Stimulated activated CD4-positive, alpha-beta T cell treated with anti-CD3 and anti-CD28 coated beads, Interleukin-4, amount 100 ng/mL, for 24 hours (primary cell): ENCODE measurements around the gene LRRN2.
"Not testable (repeated sequence)": the region's sequence is repeated elsewhere in the genome, so short reads cannot be mapped to it uniquely, and the experiment has no call there.

Experiments used
- DNase-seq: peaks from one replicate; pipeline ENCODE4 v3.0.0-alpha.2; 2020

The LRRN2 gene

DNA sequence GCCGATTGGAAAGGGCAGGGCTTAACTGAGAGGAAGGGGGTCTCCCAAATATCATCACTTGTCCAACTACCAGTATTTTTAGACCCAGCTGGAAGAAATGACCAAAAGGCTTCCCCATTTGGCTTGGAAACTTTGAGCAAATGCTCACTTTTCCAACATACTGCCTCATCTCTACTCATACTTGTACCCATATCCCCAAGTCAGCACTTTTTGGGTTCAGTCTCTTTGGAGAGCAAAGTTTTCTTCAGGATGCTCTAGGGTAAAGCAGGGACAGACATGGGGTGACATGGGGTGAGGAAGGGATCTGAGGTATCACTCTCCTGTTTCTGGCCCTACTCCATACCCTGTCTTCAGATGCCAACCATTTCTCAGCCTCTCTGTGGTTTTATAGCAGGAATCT, 27.2 kb downstream of the LRRN2 start:
- DNase-seq: no peak

DNA sequence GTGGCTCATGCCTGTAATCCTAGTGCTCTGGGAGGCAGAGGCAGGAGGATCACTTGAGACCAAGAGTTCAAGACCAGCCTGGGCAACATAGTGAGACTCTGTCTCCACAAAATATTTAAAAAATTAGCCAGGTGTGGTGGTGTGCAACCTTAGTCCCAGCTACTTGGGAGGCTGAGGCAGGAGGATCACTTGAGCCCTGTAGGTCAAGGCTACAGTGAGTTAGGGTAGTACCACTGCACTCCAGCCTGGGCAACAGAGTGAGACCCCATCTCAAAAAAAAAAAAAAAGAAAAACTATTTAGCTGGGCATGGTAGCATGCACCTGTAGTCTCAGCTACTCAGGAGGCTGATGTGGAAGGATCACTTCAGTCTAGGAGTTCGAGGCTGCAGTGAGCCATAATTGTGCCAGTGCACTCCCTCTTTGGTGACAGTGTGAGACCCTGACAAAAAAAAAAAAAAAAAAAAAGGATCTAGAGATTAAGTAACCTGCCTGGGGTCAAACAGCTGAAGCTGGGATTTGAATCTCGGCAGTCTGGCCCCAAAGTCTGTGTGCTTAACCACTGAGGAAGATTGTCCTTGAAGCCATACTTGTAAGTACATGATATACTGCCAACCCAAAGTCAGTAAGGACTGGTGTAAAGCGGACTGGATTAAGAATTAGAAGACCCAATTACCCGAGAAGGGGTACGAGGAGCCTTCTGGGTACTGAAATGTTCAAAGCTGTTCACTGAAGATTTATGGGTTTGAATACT, 31.8 kb downstream of the LRRN2 start:
- no peak for DNase-seq

DNA sequence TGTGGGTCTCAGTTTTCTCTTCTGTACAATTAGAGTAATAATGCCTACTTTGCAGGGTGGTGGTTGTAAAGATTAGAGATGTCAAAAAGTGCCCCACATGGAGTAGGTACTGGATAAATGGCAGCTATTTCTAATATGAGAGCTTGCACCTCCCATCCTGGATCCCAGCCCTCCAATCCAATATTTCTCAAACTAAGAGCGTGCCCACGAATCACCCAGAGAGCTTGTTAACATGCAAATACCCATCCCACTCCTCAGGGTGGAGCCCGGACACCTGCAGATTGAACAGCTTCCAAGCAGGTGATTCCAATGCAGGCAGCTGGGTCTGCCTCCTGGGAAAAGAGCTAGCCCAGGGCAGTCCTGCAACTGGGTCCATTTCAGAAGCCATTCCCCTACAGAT, 33.0 kb downstream of the LRRN2 start:
- DNase-seq: no peak

DNA sequence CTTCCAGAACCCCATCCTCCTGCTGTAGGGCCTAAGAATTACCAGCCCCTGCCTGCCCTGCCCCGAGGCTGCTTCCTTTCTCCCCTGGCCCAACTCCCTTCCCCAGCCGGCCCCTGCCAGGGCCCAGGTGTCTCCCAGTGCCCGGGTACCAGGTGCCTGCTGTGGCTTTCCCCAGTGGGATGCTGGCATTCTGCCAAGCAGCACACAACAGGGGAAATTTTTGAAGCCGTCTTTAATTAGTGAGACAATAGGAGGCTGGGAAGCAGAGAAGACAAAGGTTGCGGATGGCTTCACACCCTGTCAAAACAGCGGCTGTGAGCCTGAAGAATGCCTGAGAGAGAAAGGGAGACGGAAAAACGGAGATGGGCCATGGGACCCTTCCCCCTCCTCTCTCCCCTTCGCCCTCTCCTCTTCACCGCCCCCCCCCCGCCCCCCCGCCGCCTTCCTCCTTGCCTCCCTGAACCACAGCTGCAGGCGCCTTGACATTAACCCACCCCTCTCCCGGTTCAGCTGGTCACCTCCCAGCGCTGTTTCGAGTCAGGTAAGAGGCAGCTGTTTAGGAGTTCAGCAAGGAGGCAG, 33.6 kb downstream of the LRRN2 start:
- DNase-seq: no peak

DNA sequence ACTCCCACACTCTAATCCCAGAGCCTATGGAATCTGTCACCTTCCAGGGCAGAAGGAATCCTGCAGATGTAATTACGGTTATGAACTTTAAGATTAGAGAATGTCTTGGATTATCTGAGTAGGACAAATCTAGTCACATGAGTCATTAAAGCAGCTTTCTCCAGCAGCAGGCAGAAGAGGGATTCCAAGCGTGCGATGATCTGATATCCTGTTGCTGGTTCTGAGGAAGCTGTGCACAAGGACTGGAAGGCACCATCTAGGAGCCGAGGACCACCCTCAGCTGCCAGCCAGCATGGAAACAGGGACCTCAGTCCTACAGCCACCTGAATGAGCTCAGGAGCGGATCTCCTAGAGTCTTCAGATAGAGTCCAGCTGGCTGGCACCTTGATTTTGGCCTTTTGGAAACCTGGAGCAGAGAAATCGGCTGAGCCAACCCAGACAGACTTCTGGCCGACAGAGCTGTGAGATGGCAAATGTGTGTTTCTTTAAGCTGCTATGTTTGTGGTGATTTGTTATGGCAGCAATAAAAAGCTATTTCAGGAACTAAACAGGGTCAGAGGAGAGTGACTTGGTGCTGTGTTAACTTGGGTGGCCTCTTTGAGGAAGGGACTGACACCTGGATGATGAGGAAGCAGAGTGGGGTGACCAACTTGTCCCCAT, 34.5 kb downstream of the LRRN2 start:
- no peak for DNase-seq

DNA sequence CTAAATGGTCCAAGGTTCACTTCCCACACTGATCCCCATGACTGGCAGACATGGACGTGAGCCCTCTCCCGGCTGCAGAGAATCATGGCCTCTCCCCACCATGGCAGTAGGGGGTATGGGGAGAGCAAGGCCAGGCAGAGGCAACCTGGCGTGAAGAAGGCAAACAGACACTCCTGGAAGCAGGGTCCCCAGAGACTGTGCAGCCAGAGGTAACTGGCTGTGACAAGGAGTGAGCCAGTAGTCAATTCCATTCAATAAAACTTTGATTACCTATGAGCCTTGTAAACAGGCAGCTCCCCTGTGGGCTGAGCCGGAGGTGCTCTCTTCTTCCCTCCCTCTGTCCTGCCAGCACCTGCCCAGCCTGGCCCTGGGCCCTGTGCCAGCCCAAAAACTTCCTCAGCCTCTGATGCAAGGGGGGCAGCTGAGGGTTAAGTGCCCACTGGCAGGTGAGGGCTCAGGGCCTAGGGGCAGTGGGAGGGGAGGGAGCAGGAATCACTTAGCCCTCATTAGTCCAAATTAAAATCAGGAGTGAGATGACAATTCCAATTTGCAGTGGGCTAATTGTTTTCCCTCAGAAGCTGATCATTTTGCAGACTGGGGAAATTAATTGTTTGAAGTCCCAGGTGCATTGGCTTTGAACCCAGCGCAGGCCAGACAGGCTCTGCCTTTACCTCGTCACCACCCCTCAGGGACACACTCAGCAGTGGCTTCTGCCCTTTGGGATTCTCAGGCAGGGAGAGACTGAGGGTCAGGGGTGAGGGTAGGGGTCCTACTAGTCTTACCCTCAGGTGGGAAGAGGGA, 35.6 kb downstream of the LRRN2 start:
- DNase-seq: no peak

DNA sequence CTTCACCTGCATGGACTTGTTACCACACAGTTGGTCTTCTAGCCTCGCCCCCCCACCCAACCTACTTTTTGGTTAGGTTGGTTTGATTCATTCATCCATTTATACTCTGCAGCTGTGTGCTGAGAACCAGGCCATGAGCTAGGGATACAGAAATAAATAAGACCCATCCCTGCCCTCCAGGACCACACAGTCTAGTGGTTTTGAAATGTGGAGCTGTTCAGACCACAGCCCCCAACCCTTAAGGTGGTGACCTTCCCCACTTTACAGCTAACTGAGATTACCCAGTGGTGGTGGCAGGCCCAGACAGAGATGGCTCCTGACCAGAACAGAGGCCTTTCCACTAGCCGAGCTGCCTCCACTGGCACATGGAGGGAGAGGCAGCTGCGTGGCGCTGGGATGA, 37.0 kb downstream of the LRRN2 start:
- DNase-seq: no peak

DNA sequence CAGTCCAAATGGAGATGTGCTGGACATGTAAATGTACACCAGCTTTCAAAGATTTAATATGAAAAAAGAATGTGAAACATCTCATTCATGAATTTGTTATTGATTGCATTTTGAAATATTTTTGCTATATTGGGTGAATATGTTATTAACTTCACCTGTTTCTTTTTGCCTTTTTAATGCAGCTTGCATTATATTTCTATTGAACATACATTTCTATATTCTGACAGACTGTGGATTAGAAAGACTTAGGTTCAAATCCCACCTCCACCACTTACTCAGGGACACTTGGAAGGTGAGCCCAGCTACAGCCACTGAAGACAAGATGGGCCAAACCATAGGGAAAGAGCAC, 37.8 kb downstream of the LRRN2 start:
- no peak for DNase-seq

DNA sequence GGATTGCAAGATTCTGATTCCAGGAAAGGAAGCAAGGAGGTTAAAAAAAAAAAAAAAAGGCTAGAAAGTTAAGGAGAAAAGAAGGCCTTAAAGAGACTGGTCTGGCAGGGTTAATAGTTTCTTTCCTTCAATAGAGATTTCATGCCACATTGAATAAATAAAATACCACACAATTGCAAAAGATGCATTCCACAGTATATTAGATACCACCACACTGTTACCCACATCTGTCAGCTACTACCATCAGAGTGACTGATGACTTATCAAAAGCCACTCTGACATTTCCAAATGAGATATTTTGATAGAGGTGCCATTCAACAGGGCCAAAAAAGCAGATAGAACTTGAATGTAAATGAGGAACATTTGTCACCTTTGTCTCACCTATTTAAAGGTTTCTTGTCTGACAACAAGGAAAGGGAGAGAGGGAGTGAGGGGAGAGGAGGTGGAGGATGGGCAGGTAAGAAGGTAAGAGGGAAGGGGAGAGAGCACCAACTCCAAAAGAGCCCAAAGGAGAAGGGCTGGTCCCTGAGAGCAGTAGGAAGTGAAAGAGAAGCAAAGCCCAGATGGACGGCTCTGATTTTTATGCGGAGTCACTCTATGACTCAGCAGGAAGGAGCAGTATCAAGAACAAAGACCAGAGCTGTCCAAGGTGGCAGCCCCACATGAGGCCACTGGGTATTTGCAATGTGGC, 38.3 kb downstream of the LRRN2 start:
- DNase-seq: no peak

DNA sequence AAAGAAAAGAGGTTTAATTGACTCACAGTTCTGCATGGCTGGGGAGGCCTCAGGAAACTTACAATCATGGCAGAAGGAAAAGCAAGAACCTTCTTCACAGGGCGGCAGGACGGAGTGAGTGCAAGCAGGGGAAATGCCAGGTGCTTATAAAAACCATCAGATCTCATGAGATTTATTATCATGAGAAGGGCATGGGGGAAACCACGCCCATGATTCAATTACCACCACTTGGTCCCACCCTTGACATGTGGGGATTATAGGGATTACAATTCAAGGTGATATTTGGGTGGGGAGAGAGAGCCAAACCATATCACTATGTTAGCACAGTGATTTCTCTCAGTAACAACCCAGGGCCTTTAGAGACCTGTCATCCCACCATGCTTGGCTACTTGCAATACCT, 39.9 kb downstream of the LRRN2 start:
- no peak for DNase-seq

DNA sequence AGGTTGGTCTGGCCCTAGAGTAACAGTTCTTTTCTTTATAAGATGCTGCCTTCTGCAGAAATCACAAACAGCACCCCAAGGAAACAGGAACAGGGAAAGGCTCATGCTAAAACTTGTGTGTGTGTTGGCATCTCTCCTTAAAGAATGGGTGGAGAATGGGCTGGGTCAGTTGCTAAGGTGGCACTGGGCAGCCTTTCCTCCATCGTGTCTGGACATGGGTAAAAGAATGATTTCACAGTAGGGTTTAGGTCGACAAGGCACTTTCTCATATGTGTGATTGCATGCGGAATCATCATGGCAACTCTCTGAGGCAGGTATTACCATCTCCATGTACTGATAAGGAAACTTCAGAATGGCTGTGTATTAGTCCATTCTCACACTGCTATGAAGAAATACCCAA, 40.3 kb downstream of the LRRN2 start:
- no peak for DNase-seq

DNA sequence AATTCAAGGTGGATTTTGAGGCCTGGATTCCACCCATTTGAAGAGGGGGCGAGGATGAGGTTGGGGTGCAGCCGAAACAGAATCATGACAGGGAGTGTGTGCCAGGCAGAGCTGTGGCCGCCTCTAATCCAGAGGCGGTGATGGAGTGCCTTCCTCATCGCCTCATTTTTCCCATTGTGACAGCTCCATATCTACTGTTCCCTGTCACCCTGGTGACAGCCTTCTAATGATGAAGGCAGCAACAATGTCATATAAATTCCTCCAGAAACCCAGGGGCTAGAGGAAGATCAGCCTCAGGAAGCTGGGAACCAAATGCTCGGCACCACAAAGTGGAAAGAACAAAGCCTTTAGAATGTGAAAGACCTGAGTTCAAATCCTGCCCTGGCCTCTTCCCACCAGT, 42.0 kb downstream of the LRRN2 start:
- DNase-seq: no peak

DNA sequence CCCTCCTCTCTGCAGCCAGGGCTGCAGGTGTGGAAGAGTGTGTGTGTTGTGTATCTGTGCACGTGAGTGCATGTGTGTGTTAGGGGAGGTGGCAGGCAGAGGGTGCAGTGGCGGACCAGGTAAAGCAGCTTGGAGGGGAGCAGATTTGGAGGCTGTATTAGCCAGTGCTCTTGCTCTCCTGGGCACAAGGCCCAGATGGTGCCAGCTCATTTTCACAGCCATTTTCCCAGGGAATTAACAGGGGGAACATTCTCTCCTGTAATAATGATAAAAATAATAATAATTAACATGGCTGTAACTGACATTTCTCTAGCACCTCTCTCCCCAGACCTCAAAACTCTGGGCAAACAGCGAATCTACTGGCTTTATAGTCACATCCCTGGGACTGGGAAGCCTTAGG, 43.6 kb downstream of the LRRN2 start:
- DNase-seq: no peak

DNA sequence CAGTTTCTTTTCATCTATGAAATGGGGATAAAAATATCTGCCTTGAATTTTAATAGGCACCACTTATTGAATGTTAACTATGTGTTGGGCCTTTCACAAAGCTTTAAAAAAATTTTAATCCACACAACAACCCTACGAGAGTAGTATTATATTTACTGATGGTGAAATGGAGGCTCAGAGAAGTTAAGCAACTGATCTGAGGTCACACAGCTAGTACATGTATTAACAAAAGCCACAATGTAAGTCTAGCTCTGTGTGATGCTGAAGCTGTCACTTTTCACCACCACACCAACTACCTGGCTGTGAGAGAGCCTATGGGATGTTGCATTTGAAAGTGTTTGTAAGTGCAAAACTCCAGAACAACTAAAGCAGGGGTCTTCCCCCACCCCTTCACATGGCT, 44.1 kb downstream of the LRRN2 start:
- no peak for DNase-seq

DNA sequence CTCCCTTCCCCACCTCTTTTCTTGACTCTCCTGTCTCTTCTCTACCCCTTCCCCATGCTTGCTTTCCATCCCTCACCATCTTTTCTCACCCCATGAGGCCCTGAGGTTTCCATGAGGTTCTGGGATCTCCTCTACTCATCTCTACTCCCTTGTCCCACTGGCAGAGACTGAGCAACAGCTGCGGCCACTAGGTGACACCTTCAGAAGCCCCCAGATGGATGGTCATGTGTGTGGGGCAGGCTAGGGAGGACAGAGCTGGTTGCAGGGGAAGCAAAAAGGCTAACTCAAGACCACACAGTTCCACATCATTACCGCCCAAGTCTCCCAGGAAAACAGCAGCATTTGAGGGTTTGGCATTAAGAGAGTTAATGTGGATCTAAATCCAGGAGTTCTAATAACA, 45.0 kb downstream of the LRRN2 start:
- no peak for DNase-seq

DNA sequence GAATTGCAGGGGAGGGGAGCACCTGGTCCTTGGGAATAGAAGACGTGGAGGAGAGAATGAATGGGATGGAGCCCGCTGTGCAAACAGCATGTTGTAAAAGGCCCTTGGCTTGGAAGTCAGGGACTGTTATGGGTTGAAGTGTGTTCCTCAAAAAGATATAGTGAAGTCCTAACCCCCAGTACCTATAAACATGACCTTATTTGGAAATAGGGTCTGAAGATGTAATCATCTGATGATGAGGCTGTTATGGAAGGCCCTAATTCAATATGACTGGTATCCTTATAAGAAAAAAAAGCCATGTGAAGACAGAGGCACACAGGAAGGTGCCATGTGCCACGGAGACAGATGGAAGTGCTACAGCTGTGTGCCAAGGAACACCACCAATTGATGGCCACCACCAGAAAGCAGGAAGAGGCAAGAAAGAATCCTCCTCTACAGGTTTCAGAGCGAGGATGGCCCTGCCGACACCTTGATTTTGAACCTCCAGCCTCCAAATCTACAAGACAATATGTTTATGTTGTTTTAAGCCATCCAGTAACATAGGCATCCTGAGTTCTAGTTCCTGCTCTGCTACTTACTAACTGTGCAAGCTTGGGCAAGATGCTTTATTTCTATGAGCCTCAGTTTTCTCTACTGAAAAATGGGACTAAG, 51.2 kb downstream of the LRRN2 start:
- DNase-seq: no peak

DNA sequence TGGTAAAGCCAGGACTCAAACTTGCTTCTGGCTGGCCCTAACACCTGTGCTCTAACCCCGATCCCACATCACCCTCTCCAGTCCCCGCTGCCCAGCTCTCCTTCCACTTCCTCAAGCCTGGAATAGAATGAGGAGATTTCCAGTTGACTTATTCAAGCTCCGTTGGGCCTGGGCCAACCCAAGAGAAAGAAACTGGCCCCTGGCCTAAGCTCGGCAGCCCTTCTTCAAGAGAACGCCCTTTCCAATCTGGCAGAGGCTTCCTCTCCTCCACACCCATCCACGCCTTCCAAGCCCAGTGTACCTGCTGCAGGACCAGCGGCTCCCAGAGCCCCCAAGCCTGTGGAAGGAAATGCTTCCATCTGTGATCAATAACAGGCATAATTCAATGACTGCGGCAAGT, 51.9 kb downstream of the LRRN2 start:
- no peak for DNase-seq

DNA sequence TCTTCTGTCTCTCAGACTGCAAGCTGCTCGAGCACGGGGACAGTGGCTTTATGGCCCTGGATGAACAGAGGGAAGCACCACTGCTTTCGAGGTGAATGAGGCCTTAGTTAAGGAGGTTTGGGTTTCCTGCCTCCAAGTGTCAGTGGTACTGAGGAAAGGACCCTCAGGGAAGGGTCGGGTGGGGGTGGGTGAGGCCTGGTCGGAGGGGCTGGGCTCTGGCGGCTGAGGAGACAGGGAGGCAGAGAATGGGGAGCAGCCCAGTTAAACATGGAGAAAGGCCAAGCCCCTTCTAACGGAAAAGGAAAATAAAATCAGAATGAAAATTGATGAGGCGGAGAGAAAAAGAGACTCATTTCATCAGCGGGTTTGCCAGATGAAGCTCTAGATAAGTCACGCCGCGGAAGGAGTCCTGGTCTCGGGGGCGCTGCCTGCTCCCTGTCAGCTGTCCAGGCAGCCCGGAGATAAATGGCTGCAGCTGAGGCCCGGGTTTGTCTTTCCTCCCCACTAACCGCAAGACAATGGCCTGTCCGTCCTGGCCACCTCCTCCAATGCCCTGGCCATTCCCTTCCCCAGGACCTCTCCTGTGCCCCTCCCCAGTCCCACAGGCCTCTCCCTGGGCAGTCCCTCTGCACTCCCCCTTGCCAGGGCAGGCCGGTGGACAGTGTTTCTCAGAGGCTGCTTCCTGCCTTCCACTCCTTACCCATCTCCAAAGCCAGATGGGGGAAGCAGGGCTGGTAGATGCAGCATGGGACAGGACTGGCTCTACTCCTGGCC, 55.2 kb downstream of the LRRN2 start:
- no peak for DNase-seq

DNA sequence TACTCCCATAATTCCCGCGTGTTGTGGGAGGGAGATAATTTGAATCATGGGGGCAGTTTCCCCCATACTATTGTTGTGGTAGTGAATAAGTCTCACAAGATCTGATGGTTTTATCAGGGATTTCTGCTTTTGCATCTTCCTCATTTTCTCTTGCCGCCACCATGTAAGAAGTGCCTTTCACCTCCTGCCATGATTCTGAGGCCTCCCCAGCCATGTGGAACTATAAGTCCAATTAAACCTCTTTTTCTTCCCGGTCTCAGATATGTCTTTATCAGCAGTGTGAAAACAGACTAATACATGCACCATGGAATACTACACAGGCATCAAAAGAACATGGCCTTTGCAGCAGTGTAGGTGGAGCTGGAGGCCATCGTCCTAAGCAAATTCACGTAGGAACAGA, 56.1 kb downstream of the LRRN2 start:
- not testable (repeated sequence) for DNase-seq

DNA sequence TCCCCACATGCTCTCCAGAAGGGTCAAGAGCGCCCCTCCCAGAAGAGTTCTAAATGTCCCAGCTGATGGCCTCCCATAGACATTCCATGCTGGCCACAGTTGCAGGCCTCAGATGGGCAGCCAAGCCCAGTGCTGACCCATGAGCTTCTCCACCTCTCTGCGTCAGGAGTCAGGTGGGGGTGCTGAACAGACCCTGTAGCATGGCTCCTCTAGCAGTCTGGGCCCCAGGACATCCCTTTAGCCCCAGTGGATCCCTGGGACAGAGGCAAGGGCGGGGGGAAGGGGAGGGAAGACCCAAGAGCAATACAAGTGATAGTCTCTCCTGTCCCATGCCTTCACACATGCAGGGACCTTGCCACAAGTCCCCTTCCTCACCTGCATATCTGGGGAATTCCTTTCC, 56.7 kb downstream of the LRRN2 start:
- no peak for DNase-seq

DNA sequence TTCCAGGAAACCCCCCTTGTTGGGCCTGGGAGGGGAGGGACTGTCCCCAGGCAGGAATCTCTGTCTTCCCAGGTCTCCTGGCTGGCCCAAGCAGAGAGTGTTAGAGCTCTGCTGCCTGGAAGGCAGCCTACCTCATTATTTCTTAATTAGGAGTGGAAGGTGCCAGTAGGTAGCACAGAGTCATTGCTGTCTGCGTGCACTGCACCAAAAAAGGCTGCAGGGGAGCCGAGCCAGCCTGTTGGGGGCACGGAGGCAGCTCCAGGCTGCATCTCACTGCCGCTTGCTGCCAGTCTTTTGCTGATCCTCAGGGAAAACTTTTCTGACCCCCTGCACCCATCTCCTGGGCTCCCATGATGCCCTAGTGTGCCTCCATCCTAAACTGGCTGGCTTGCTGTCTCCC, 58.1 kb downstream of the LRRN2 start:
- no peak for DNase-seq

DNA sequence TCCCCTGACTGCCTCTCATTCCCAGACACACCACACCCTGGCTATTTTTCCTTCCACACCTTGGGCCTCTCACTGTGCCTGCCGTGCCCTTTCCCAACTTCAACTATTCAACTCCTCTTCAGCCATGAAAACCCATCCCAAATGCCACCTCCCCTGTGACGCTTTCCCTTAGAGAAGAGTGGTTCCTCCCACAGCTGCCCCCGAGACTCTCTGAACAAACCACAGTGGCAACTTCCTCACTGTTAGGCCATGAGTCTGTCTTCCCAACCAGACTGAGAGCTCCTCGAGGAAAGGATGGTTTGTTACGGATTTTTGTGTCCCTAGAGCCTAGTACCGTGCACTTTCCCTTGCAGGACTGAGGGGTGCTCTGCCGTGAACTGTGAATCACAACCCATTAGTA, 59.2 kb downstream of the LRRN2 start:
- no peak for DNase-seq
